KMS-11 (cell line): ENCODE measurements around the gene TNPO1.

Experiments
- H2AFZ ChIP-seq: fragments of 200-600 bp; sonication (generic); 2 replicates; pipeline ENCODE4 v1.6.1; 2016; ENCODE audit warnings: antibody characterized with exemption, mixed run types, low read depth
- H3K27ac ChIP-seq: fragments of 200-600 bp; sonication (generic); 2 replicates; pipeline ENCODE4 v1.6.1; 2016; ENCODE audit warnings: mild to moderate bottlenecking, mixed run types
- H3K27me3 ChIP-seq: fragments of 200-600 bp; sonication (generic); 2 replicates; pipeline ENCODE4 v1.6.1; 2017; ENCODE audit warnings: mild to moderate bottlenecking, low read depth, mixed run types, moderate library complexity; ENCODE audit not compliant: insufficient read depth
- H3K36me3 ChIP-seq: fragments of 200-600 bp; sonication (generic); 2 replicates; pipeline ENCODE4 v1.6.1; 2017; ENCODE audit warnings: mild to moderate bottlenecking, mixed run types; ENCODE audit not compliant: insufficient read depth
- H3K4me1 ChIP-seq: fragments of 200-600 bp; sonication (generic); 2 replicates; pipeline ENCODE4 v1.6.1; 2016; ENCODE audit warnings: mild to moderate bottlenecking, low read depth, mixed run types; ENCODE audit not compliant: poor library complexity, severe bottlenecking
- H3K4me2 ChIP-seq: fragments of 200-600 bp; sonication (generic); 2 replicates; pipeline ENCODE4 v1.7.0; 2016; ENCODE audit warnings: mild to moderate bottlenecking, mixed run types
- H3K4me3 ChIP-seq: fragments of 200-600 bp; sonication (generic); IDR thresholded peaks from 2 replicates; pipeline ENCODE4 v1.6.1; 2017; ENCODE audit warnings: low read depth, low read length, mixed read lengths; ENCODE audit not compliant: insufficient read depth
- H3K79me2 ChIP-seq: fragments of 200-600 bp; sonication (generic); 2 replicates; pipeline ENCODE4 v1.6.1; 2016; ENCODE audit warnings: low read depth, mixed run types; ENCODE audit not compliant: insufficient read depth
- H3K9ac ChIP-seq: fragments of 200-600 bp; sonication (generic); 2 replicates; pipeline ENCODE4 v1.6.1; 2016; ENCODE audit warnings: mild to moderate bottlenecking, mixed run types
- H4K20me1 ChIP-seq: fragments of 200-600 bp; sonication (generic); 2 replicates; pipeline ENCODE4 v1.6.1; 2016; ENCODE audit warnings: mild to moderate bottlenecking, mixed run types; ENCODE audit not compliant: insufficient read depth
- TF ChIP-seq, protein P1 (sequence below): fragments of 200-600 bp; sonication (generic); conservative IDR thresholded peaks from 2 replicates; pipeline ENCODE4 v1.6.1; 2017; ENCODE audit warnings: low read depth, mild to moderate bottlenecking, antibody characterized with exemption, low read length, moderate library complexity, mixed read lengths

TNPO1 gene

DNA sequence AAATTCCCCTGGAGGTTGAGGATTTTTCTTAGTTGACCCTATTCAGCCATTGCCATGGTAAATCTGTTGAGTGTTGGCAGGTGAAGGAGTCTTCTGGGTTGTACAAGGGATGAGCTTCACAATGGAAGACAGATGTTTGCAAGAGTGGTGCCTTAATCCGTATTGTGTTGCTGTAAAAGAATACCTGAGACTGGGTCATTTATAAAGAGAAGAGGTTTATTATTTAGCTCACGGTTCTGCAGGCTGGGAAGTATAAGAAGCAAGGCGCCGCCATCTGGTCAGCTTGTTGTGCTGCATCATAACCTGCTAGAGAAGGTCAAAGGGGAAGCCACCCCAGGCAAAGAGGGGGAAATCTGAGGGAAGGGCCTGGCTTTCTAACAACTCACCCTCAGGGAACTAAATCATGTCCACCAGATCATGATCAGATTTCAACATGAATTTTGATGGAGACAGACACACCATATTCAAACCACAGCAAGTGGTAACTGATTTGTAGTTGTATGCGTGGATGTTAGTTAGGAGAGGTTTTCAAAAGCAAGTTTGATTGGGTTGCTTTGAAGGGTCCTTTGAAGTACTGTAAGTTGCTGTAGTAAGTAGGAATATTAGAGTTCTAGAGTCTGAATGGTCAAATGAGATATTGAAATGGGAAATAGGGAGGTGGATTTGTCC, 2.5 kb downstream of the TNPO1 start:
- H3K4me3 ChIP-seq, result no peak overlapping the region
- H2AFZ ChIP-seq, result no peak overlapping the region

DNA sequence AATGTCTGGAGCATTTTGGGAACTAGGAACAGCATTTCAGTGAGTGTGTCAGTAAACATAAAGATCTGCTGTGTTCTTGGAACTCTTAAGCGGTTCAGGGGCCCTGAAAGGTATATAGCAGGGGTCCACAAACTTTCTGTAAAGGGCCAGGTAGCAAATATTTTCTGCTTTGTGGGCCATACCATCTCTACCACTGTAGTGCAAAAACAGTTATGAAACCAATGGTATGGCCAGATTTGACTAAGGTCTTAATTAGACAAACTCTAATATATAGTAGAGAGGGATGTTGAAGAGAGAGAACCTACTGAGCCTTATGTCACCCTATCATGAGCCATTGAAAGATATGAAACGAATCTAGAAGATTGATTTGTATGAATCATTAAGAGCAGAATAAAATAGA, 5.3 kb downstream of the TNPO1 start:
- Histone ChIP-seq H4K20me1 (no peaks in the 10 kb centered on the region), H3K4me1 (peaks cover 64% of the 10 kb centered on the region), H3K9ac (no peak overlapping the region), H3K36me3 (no peaks in the 10 kb centered on the region), H3K79me2 (peaks cover 66% of the 10 kb centered on the region), H2AFZ (no peak overlapping the region), H3K27me3 (no peaks in the 10 kb centered on the region), H3K4me2 (peak overlapping the region; percentile 59), H3K27ac (peak overlapping the region; percentile 4; the same call in 1 of the 2 replicates), H3K4me3 (no peak overlapping the region)
- TF ChIP-seq, protein P1, sequence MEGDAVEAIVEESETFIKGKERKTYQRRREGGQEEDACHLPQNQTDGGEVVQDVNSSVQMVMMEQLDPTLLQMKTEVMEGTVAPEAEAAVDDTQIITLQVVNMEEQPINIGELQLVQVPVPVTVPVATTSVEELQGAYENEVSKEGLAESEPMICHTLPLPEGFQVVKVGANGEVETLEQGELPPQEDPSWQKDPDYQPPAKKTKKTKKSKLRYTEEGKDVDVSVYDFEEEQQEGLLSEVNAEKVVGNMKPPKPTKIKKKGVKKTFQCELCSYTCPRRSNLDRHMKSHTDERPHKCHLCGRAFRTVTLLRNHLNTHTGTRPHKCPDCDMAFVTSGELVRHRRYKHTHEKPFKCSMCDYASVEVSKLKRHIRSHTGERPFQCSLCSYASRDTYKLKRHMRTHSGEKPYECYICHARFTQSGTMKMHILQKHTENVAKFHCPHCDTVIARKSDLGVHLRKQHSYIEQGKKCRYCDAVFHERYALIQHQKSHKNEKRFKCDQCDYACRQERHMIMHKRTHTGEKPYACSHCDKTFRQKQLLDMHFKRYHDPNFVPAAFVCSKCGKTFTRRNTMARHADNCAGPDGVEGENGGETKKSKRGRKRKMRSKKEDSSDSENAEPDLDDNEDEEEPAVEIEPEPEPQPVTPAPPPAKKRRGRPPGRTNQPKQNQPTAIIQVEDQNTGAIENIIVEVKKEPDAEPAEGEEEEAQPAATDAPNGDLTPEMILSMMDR, result no peak

More for the DNA sequence above, 2.5 kb downstream of the TNPO1 start:
- Histone ChIP-seq H3K4me1 (peaks cover 74% of the 10 kb centered on the region), H4K20me1 (no peaks in the 10 kb centered on the region), H3K27ac (peak overlapping the region; percentile 98; the same call in 1 of the 2 replicates), H3K4me2 (peak overlapping the region; percentile 79), H3K36me3 (no peaks in the 10 kb centered on the region), H3K9ac (peak overlapping the region; percentile 91; the same call in 1 of the 2 replicates), H3K79me2 (peaks cover 53% of the 10 kb centered on the region), H3K27me3 (no peaks in the 10 kb centered on the region)
- TF ChIP-seq, protein P1, result peak; percentile 89

DNA sequence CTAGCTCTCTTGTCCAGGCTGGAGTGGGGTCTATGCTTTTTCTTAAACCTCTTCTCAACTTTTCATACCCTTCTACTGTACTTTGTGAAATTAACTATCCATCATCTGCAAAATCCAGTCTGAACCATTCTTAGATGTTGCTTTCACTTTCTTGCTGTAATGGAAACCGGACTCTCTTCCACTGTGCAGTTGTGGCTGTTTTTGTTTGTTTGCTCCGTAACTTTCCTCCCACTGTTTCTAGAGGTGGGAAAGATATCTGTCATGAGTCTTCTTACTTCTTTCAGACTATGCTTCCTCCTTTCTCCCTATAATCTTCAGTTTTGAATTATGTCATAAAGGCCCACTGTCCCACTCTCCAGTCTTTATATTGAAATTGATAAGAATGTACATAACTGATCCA, 6.5 kb downstream of the TNPO1 start:
- Histone ChIP-seq H4K20me1 (no peaks in the 10 kb centered on the region), H3K27me3 (no peaks in the 10 kb centered on the region), H3K4me1 (peaks cover 64% of the 10 kb centered on the region), H3K4me3 (no peak overlapping the region), H3K4me2 (peak overlapping the region; percentile 59; the same call in 1 of the 2 replicates), H3K27ac (no peak overlapping the region), H3K79me2 (peaks cover 57% of the 10 kb centered on the region), H3K36me3 (no peaks in the 10 kb centered on the region), H3K9ac (no peak overlapping the region), H2AFZ (no peak overlapping the region)
- TF ChIP-seq, protein P1, result no peak

- Histone ChIP-seq H3K79me2 (peaks cover 6% of the 10 kb centered on the region; the same call in 1 of the 2 replicates), H3K4me2 (no peak overlapping the region)
- TF ChIP-seq, protein P1, result no peak
Observed at GRCh38 chr5:72829707-72830106, 13.2 kb downstream of the TNPO1 start.

More at GRCh38 chr5:72829707-72830106, 13.2 kb downstream of the TNPO1 start:
- Histone ChIP-seq H2AFZ (no peak overlapping the region), H3K9ac (no peak overlapping the region), H3K4me3 (no peak overlapping the region), H3K4me1 (no peaks in the 10 kb centered on the region), H3K27me3 (no peaks in the 10 kb centered on the region), H4K20me1 (no peaks in the 10 kb centered on the region), H3K27ac (no peak overlapping the region), H3K36me3 (no peaks in the 10 kb centered on the region)
